Type B pancreatic cell (in vitro differentiated cells): Measurements from ENCODE around the gene PARP8. TPM values are rescaled to one million over a fixed set of nuclear protein-coding genes. Genes with fewer than 3 reads are reported as not detected.

Experiments used
- DNase-seq: peaks from one replicate; pipeline ENCODE4 v3.0.0; 2021; ENCODE audit warnings: mixed read lengths; ENCODE audit not compliant: unreplicated experiment; ENCODE audit errors: extremely low spot score
- H3K27ac Mint-ChIP-seq: 2 replicates; pipeline ENCODE4 v1.8.0; 2021; ENCODE audit warnings: mild to moderate bottlenecking, mixed read lengths
- H3K27me3 Mint-ChIP-seq: 2 replicates; pipeline ENCODE4 v1.8.0; 2021; ENCODE audit warnings: mixed read lengths
- H3K36me3 Mint-ChIP-seq: 2 replicates; pipeline ENCODE4 v1.8.0; 2021; ENCODE audit warnings: mixed read lengths
- H3K4me1 Mint-ChIP-seq: one replicate; pipeline ENCODE4 v1.8.0; 2021; ENCODE audit warnings: mixed read lengths; ENCODE audit not compliant: unreplicated experiment
- H3K4me3 Mint-ChIP-seq: 2 replicates; pipeline ENCODE4 v1.8.0; 2021; ENCODE audit warnings: mild to moderate bottlenecking, mixed read lengths
- H3K9me3 Mint-ChIP-seq: 2 replicates; pipeline ENCODE4 v1.8.0; 2021; ENCODE audit warnings: mixed read lengths
- CTCF ChIP-seq: fragments of 200-600 bp; sonication (generic); conservative IDR thresholded peaks from 2 replicates; pipeline ENCODE4 v1.5.0; 2021; ENCODE audit warnings: antibody characterized with exemption, mild to moderate bottlenecking
- total RNA-seq: library from RNA; stranded (reverse); gene quantifications from 2 replicates; pipeline ENCODE4 v1.2.1, GENCODE V29; 2021; ENCODE audit warnings: low replicate concordance

Gene PARP8
- total RNA-seq, 1 donor from 2014 or later = 19.6 TPM

- DNase-seq = no peak
- TF ChIP-seq CTCF = no peak
- no peaks in the 10 kb centered on the region for H3K9me3 Mint-ChIP-seq
- H3K27ac Mint-ChIP-seq = no peak overlapping the region
- no peaks in the 10 kb centered on the region for H3K36me3 Mint-ChIP-seq
- no peak overlapping the region for H3K4me3 Mint-ChIP-seq
- no peaks in the 10 kb centered on the region for H3K4me1 Mint-ChIP-seq
- peaks cover 16% of the 10 kb centered on the region for H3K27me3 Mint-ChIP-seq
Measured at GRCh38 chr5:50853151-50853550, 186.7 kb downstream of the PARP8 start.

GRCh38 chr5:50854082-50854481, 187.6 kb downstream of the PARP8 start:
- H3K4me3 Mint-ChIP-seq = no peak overlapping the region
- H3K36me3 Mint-ChIP-seq = no peaks in the 10 kb centered on the region

GRCh38 chr5:50855001-50855400, 188.6 kb downstream of the PARP8 start:
- Mint-ChIP-seq H3K36me3 (no peaks in the 10 kb centered on the region), H3K4me1 (no peaks in the 10 kb centered on the region), H3K4me3 (no peak overlapping the region), H3K27ac (no peak overlapping the region), H3K27me3 (peaks cover 28% of the 10 kb centered on the region), H3K9me3 (no peaks in the 10 kb centered on the region)
- no peak for TF ChIP-seq CTCF
- no peak for DNase-seq

More at GRCh38 chr5:50854082-50854481, 187.6 kb downstream of the PARP8 start:
- H3K27ac Mint-ChIP-seq = no peak overlapping the region
- no peak for TF ChIP-seq CTCF
- H3K4me1 Mint-ChIP-seq = no peaks in the 10 kb centered on the region
- DNase-seq = no peak
- peaks cover 22% of the 10 kb centered on the region for H3K27me3 Mint-ChIP-seq
- H3K9me3 Mint-ChIP-seq = no peaks in the 10 kb centered on the region

GRCh38 chr5:50856401-50857119, 190.1 kb downstream of the PARP8 start:
- Mint-ChIP-seq H3K4me1 (no peaks in the 10 kb centered on the region), H3K27me3 (peaks cover 33% of the 10 kb centered on the region), H3K9me3 (no peaks in the 10 kb centered on the region), H3K27ac (no peak overlapping the region), H3K4me3 (no peak overlapping the region), H3K36me3 (no peaks in the 10 kb centered on the region)
- TF ChIP-seq CTCF = no peak
- no peak for DNase-seq

- H3K4me3 Mint-ChIP-seq = no peak overlapping the region
- no peaks in the 10 kb centered on the region for H3K36me3 Mint-ChIP-seq
- no peaks in the 10 kb centered on the region for H3K9me3 Mint-ChIP-seq
- H3K27ac Mint-ChIP-seq = no peak overlapping the region
- TF ChIP-seq CTCF = no peak
- peaks cover 43% of the 10 kb centered on the region for H3K27me3 Mint-ChIP-seq
- H3K4me1 Mint-ChIP-seq = no peaks in the 10 kb centered on the region
- no peak for DNase-seq
Measured at GRCh38 chr5:50863534-50864170, 197.2 kb downstream of the PARP8 start.
